Stimulated activated CD8-positive, alpha-beta memory T cell treated with anti-CD3 and anti-CD28 coated beads, Interleukin-7, amount 100 ng/mL, for 4 hours (primary cell): ENCODE measurements around the gene FGFRL1.
"Not testable (repeated sequence)": the region's sequence is repeated elsewhere in the genome, so short reads cannot be mapped to it uniquely, and the experiment has no call there.

Source experiments
- DNase-seq, 2 donors: peaks; one replicate each; pipeline ENCODE4 v3.0.0-alpha.2; 2020; ENCODE audit warnings: low read depth in 2 of 2

The FGFRL1 gene

DNA sequence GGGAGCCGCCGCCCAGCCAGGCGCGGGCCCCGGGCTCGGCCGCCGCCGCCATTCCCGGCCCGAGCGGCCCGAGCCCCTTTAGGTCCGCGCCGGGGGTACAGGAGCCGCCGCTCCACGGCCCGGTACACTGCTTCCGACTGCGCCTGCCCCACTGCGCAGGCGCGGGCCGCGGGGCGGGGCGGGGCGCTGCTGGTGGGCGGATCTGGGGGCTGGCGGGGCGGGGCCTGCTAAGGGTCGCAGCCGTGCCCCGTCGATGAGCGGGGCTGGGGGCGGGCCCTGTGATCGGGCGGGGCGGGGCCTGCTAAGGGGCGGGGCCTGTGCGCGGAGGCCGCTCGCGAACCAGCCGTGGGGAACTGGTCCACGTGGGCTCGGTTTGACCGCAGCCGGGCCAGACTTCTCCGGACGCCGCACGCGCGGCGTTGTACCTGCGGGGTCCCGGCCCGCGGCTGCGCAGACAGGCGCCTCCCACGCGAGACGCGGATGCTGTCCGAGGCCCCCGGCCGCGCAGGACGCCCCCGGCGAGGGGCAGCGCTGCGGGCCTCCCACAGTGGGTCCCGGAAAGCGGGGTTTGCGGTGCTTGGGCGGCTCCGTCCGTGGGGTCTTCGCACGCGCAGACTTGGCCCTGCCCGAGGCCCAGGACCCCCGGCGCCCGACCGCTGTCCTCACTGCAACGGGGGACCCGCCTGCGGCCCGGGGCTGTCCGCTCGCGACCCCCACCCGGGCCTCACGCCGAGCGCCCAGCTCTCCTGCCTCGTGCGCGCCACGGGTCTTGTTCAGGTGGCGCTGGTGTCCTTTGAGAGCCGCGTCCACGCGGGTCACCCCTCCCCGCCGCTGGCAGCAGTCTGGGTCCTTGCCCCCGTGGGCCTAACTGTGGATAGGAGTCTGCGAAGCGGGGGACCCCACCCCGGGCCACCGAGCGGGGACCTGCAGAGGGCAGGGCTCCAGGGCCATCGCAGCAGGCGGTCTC, 37.7 kb upstream of the FGFRL1 start, which contains the start of gene DGKQ:
TSS of gene DGKQ (minus strand) at position 139 of the 967 bp plus-strand sequence. CDS start at position 52, 87 bp downstream.
- DNase-seq = peak; percentile 76 to 86

DNA sequence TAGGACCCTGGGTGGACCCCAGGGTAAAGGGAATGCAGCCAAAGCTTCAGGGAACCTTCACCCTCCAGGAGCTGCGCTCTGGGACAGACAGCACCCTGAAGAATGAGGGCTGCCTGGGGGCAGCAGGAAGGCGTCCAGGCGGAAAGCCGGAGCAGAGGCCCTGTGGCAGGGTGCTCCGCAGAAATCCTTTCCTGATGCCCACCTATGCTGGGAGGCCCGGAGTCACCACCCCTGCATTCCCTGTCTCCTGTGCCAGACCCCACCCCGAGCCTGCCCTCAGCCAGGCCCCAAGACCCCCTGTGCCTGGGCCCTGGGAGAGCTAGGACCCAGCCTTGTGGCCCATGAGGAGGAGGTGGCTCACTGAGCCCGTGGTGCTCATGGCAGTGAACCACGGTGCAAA, 36.8 kb upstream of the FGFRL1 start:
- DNase-seq = no peak

- not testable (repeated sequence) for DNase-seq
Measured at GRCh38 chr4:976016-976415, 35.4 kb upstream of the FGFRL1 start.

DNA sequence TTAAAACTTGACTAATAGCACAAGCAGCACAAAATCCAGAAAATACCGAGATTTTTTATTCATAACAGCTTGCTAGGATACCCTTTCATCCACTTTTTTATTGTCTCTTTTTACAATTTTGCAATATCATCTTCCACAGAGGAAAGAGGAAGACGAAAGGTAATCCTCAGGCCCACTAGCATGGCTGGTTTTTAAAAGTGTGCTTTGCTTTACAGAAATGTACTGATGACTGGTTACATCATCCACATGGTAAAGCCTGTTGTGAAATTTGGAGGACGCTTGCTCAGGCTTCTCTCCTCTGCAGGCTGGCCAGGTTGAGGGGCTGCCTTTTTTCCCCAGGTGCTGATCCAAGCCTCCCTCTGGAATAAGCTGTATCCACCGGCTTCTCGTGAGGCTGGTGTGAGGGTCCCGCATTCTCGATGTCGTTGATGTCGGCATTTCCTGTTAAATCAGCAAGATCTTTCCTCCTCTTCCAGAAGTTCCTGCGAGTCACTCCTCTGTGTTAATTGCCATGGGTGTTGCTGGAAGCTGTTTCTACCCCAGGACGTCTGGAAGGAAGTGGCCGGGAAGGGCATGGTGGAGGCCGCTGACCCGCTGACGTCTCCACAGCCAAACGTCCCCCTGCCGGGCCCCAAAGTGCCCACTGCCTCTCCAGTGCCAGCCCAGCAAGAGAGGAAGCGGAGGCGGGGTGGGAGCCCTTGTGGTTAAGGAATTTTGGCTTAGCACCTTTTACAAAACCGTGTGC, 32.3 kb upstream of the FGFRL1 start:
- no peak for DNase-seq

- DNase-seq = no peak
Measured at GRCh38 chr4:982291-982690, 29.1 kb upstream of the FGFRL1 start.

DNA sequence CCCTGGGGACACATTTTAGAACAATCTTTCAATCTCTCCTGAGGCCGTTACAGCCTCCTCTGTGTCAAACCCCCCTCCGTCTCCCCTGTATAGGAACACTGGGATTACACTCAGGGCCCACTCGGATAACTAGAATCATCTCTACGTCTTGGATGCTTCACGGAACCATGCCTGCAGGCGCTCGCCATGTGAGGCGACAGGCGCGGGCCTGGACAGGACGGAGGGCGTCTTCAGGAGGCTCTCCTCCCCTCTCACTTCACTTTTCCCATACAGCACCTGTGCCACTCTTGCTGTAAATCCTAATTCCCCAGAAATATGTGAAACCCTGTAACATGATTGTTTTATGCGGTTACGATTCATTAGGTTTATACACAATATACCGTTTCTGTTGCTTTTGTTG, 28.6 kb upstream of the FGFRL1 start:
- DNase-seq = no peak

DNA sequence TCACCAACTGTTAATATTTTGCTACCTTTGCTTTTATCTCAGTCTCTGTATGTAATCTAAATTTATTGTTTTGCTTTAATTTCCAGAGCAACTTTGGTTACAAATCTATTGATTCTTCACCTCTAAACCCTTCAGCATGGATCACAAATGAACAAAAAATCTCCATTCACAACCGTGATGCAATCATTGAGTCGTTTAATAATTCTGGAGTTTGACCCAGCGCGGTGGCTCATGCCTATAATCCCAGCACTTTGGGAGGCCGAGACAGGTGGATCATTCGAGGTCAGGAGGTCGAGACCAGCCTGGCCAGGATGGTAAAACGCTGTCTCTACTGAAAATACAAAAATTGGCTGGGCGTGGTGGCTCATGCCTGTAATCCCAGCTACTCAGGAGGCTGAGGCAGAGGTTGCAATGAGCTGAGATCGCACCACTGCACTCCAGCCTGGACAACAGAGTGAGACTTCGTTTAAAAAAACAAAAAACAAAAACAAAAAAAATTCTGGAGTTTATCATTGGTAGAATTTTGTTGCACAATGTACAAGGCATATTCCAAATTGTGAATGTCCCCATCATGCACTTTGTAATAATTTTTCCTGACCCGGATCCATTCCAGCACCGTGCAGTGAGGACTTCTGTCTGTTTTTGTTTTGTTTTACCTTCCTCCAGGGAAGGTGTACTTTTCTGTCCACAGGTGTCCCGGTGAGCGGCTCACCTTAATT, 26.9 kb upstream of the FGFRL1 start:
- DNase-seq = no peak

- DNase-seq = peak; percentile 38 to 59
Measured at GRCh38 chr4:985123-985830, 26.1 kb upstream of the FGFRL1 start.

DNA sequence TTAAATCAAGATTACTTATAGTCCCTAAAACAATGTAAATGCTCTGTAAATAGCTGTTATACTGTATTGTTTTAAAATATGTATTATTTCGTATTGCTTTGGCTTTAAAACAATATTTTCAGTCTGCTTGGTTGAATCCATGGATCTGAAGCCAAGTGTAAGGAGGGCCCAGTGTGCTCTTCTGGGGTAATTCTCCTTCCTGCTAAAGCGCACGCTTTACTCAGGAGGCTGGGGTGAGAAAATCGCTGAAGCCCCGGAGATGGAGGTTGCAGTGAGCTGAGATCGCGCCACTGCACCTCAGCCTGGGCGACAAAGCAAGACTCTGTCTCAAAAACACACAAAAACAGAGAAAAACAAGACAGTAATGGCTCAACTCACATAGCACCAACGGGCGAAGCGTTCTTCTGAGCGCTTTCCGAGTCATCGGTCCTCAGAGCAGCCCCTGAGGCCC, 25.0 kb upstream of the FGFRL1 start:
- no peak for DNase-seq

- DNase-seq = peak; percentile 80 to 91
Measured at GRCh38 chr4:986879-987623, 24.4 kb upstream of the FGFRL1 start, which contains the start of gene IDUA. Gene IDUA, plus strand, starts transcription at chr4:987044. Its CDS starts 41 bp downstream, at chr4:987085.

- no peak for DNase-seq
Measured at GRCh38 chr4:987624-988513, 23.6 kb upstream of the FGFRL1 start.

DNA sequence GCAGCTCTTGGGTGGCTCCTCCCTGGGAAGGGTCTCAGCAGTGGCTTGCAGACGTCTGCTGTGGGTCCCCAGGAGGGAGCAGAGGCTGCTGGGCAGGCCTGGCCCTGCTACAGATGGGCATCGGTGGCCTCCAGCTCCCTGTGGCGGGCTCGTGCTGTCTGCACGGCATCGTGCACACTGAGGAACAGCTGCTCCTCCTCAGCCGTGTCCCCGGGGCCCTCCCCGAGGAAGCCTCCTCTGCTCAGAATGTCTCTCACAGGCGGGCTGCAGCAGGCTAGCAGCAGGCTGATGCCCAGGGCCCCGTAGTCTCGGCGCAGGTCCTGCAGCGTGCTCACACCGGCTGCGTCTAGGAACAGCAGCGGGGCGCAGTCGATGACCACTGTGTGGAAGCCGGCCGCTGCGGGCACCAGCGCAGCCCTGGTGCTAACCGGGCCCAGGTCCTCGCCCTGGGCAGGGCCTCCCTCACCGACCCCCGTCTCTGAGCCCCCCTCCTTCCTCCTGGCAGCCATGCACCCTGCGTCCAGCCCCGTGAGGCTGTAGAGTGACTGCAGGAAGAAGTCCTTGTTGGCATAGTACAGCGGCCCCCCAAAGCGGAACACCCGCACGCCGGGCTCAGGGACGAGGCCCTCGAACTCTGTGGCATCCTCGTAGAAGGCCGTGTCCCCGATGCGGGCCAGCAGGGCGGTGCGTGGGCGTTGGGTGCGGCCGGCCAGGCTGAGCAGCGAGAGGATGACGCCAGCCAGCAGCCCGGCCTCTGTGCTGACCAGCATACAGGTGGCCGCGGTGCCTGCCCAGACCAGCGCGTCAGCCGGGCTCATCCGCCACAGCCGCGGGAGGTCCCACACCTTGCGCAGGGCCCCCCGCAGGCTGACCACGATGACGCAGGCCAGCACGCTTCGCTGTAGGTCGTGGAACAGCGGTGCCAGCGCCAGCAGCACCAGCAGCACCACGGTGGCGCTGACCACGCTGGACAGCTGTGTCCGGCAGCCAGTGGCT, 22.4 kb upstream of the FGFRL1 start:
- no peak for DNase-seq

- no peak for DNase-seq
Measured at GRCh38 chr4:989722-990471, 21.5 kb upstream of the FGFRL1 start.

DNA sequence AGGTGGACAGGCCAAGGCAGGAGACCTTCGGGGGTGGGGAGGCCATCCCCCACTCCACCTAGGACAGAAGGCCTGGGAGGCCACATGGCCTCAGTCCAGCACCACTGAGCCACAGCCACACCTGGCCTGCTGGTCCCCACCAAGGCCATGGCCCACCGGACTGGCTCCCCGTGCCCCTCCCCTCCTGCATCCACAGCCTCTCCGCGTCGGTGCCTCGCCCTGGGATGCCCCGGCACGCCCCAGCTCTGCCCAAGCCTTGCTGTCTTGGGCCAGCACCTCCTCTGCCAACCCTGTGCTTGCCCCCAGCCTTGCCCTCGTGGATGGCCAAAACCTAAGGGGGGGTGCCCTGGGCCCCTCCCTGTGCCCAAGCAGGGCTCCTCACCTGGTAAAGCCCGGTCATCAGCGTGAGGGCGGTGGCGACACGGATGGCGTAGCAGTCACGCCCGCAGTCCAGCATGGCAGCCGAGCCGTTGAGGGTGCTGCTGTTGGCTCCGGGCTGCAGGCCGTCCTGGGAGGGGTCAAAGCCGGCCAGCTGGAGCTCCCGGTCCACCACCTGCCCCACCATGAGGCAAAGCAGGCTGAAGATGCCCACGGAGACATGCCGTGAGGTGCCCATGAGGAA, 20.6 kb upstream of the FGFRL1 start:
- DNase-seq = no peak

DNA sequence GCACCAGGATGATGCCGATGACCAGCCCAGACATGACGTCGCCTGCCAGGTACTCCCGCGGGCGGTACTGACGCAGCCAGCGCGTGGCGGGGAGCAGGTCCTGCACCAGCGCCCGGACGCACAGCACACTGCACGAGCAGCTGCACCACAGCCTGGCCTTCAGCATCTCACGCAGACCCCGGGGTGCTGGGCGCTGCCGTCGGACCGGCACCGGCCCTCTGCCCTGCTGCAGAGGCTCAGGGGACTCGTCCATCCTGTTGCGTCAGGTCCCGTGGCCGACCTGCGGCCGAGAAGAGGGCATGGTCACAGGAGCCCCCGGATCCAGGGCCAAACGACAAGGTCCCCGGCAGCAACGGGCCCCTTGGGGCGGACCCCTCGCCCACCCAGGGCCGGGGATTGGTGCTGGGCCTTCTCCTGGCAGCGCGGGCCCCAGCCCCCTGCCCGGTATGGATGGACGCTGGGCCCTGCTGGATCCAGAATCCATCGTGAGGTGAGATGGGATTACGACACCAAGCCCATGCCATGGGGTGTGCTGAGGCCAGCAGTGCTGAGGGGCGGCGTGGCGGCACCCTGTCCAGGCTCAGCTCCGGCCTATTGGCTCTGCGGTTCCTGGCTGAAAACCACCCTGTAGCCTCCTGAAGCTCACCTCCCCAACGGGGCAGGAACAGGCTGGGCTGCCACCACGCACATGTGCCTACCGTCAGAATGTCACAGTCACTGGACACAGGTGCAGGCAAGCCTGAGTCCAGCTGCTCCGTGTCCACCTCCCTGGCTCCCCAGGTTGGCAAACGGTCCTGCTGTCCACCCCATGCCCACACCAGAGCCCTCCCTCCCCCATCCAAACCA, 19.8 kb upstream of the FGFRL1 start:
- no peak for DNase-seq
